GM21737 (cell line): ENCODE results near the gene LPP.

Experiments used
- ATAC-seq: cut with Tn5 transposase; IDR thresholded peaks from one replicate; pipeline ENCODE4 v1.9.1; 2021; ENCODE audit warnings: mild to moderate bottlenecking, moderate library complexity; ENCODE audit not compliant: unreplicated experiment

Gene LPP

GRCh38 chr3:188458756-188459155, 304.8 kb downstream of the LPP start:
- no peak for ATAC-seq

- ATAC-seq = no peak
These were observed 311.4 kb downstream of the LPP start for GRCh38 chr3:188465311-188465710.

- no peak for ATAC-seq
These were observed 314.2 kb downstream of the LPP start for GRCh38 chr3:188468196-188468595.

GRCh38 chr3:188468662-188469061, 314.7 kb downstream of the LPP start:
- ATAC-seq = no peak

GRCh38 chr3:188469228-188469885, 315.4 kb downstream of the LPP start:
- ATAC-seq = no peak

GRCh38 chr3:188470508-188471130, 316.7 kb downstream of the LPP start:
- ATAC-seq = no peak

GRCh38 chr3:188471723-188472122, 317.8 kb downstream of the LPP start:
- no peak for ATAC-seq

GRCh38 chr3:188472336-188472735, 318.4 kb downstream of the LPP start:
- no peak for ATAC-seq

GRCh38 chr3:188473045-188473444, 319.1 kb downstream of the LPP start:
- no peak for ATAC-seq

GRCh38 chr3:188473591-188474288, 319.8 kb downstream of the LPP start:
- no peak for ATAC-seq

GRCh38 chr3:188476935-188477334, 323.0 kb downstream of the LPP start:
- ATAC-seq = no peak

GRCh38 chr3:188480011-188480410, 326.1 kb downstream of the LPP start:
- ATAC-seq = no peak

- no peak for ATAC-seq
These were observed 329.0 kb downstream of the LPP start for GRCh38 chr3:188482929-188483328.

GRCh38 chr3:188486126-188486525, 332.2 kb downstream of the LPP start:
- no peak for ATAC-seq

- no peak for ATAC-seq
These were observed 333.0 kb downstream of the LPP start for GRCh38 chr3:188486952-188487351.

- no peak for ATAC-seq
These were observed 333.7 kb downstream of the LPP start for GRCh38 chr3:188487652-188488051.

- no peak for ATAC-seq
These were observed 334.8 kb downstream of the LPP start for GRCh38 chr3:188488801-188489200.

GRCh38 chr3:188489639-188490405, 335.9 kb downstream of the LPP start:
- ATAC-seq = no peak

- ATAC-seq = no peak
These were observed 336.5 kb downstream of the LPP start for GRCh38 chr3:188490416-188490815.

- ATAC-seq = no peak
These were observed 337.3 kb downstream of the LPP start for GRCh38 chr3:188491276-188491687.

GRCh38 chr3:188496390-188496789, 342.4 kb downstream of the LPP start:
- ATAC-seq = no peak
